K562 (cell line): ENCODE results near the gene SIGLEC9. TPM values are rescaled to one million over a fixed set of nuclear protein-coding genes. Genes with fewer than 3 reads are reported as not detected.
A peak's percentile ranks its signal among the peaks of the same experiment; 100 is the strongest.

Experiments used
- ATAC-seq: fragments of 200-7000 bp; cut with Tn5 transposase; 3 replicates; pipeline ENCODE4 v1.9.1; 2020; ENCODE audit warnings: moderate library complexity
- BruUV-seq: library from RNA; stranded (reverse); fragments of 400-500 nt; replicated peaks from 2 replicates; lab custom pipeline; 2021; lab: Mats Ljungman, UMichigan
- CTCF ChIA-PET: fragments of 300-600 bp; formaldehyde crosslinking; extraction: SDS; loops from one replicate; lab custom pipeline; 2021; ENCODE audit warnings: low intra/inter-chr PET ratio; lab: Yijun Ruan, JAX
- POLR2A ChIA-PET: fragments of 300-600, 350-650 bp; sonication (Branson Sonifier 250); formaldehyde crosslinking; extraction: SDS; loops from one replicate; lab custom pipeline; 2021; ENCODE audit warnings: antibody characterized with exemption, inconsistent platforms; lab: Yijun Ruan, JAX
- DNase-seq, 4 experiments: peaks; one replicate each; pipeline versions ENCODE4 v3.0.0 to v3.0.0-alpha.2; 2011 to 2018; ENCODE audit warnings: low spot score in 3 of 4, mixed read lengths in 3 of 4; ENCODE audit errors: extremely low read depth in 1 of 4
- FAIRE-seq: peaks from 2 replicates; lab custom pipeline; 2011; peaks lifted over from hg19 to GRCh38; lab: Jason Lieb, UNC
- H2AFZ ChIP-seq: 2 replicates; pipeline ENCODE4 v1.6.0; 2011; ENCODE audit warnings: low read depth, low read length, control low read depth, inconsistent platforms
- H3K27ac ChIP-seq: fragments of 200-600 bp; 3 replicates; pipeline ENCODE4 v1.8.0; 2011; ENCODE audit warnings: low read depth, mild to moderate bottlenecking, control low read depth, inconsistent platforms, low read length, moderate library complexity, mixed read lengths; ENCODE audit errors: extremely low read depth
- H3K27me3 ChIP-seq, 2 experiments: fragments of 300-600 bp in 1 of 2; 2 replicates in 1 of 2; 3 replicates in 1 of 2; pipeline versions ENCODE4 v1.6.0 to v1.8.0; 2011; ENCODE audit warnings: inconsistent platforms in 2 of 2, low read length in 2 of 2, mild to moderate bottlenecking in 1 of 2, mixed read lengths in 1 of 2, moderate library complexity in 1 of 2; ENCODE audit not compliant: control insufficient read depth in 2 of 2, insufficient read depth in 2 of 2
- H3K36me3 ChIP-seq: fragments of 300-600 bp; 3 replicates; pipeline ENCODE4 v1.8.0; 2011; ENCODE audit warnings: mild to moderate bottlenecking, low read length, inconsistent platforms; ENCODE audit not compliant: control insufficient read depth, insufficient read depth
- H3K4me1 ChIP-seq, 2 experiments: fragments of 200-600 bp in 1 of 2; replicated peaks in 1 of 2; 2 replicates in 1 of 2; 3 replicates in 1 of 2; pipeline versions ENCODE4 v1.5.1 to v1.8.0; 2011; ENCODE audit warnings: inconsistent platforms in 2 of 2, low read length in 2 of 2, mild to moderate bottlenecking in 1 of 2, mixed read lengths in 1 of 2, moderate library complexity in 1 of 2; ENCODE audit not compliant: control insufficient read depth in 2 of 2, insufficient read depth in 2 of 2
- H3K4me2 ChIP-seq: 2 replicates; pipeline ENCODE4 v1.6.1; 2011; ENCODE audit warnings: low read length, control low read depth, inconsistent platforms, mixed read lengths; ENCODE audit not compliant: insufficient read depth
- H3K4me3 ChIP-seq: fragments of 200-600 bp; sonication (generic), shearing (Covaris generic); 2 replicates; pipeline ENCODE4 v1.5.1; 2016; ENCODE audit warnings: control low read depth, inconsistent platforms
- H3K79me2 ChIP-seq: fragments of 200-600 bp; 3 replicates; pipeline ENCODE4 v1.8.0; 2011; ENCODE audit warnings: low read length, inconsistent platforms; ENCODE audit not compliant: control insufficient read depth, insufficient read depth
- H3K9ac ChIP-seq, 2 experiments: 2 replicates each; pipeline versions ENCODE4 v1.6.0 to v1.6.1; 2011; ENCODE audit warnings: low read depth in 2 of 2, low read length in 2 of 2, control low read depth in 1 of 2, inconsistent platforms in 1 of 2, mild to moderate bottlenecking in 1 of 2, mixed read lengths in 1 of 2; ENCODE audit not compliant: insufficient read depth in 1 of 2
- H3K9me1 ChIP-seq: one replicate; pipeline ENCODE4 v1.6.0; 2011; ENCODE audit warnings: inconsistent platforms, mild to moderate bottlenecking, low read length, moderate library complexity; ENCODE audit not compliant: control insufficient read depth, insufficient read depth
- H3K9me3 ChIP-seq: replicated peaks from 2 replicates; pipeline ENCODE4 v1.5.1; 2011; ENCODE audit warnings: low read depth, low read length, inconsistent platforms; ENCODE audit not compliant: control insufficient read depth, insufficient read depth
- H4K20me1 ChIP-seq: replicated peaks from 2 replicates; pipeline ENCODE4 v1.6.1; 2011; ENCODE audit warnings: low read length, inconsistent platforms, mixed read lengths; ENCODE audit not compliant: control insufficient read depth, insufficient read depth
- BHLHE40 ChIP-seq: IDR thresholded peaks from 2 replicates; pipeline ENCODE4 v1.6.1; 2011; ENCODE audit warnings: low read length, improper control_type of control experiment
- HNRNPH1 ChIP-seq: fragments of 200-400 bp; formaldehyde crosslinking; optimal IDR thresholded peaks from 2 replicates; pipeline ENCODE3; 2017; ENCODE audit warnings: low read depth, mild to moderate bottlenecking, low read length, moderate library complexity
- JUN ChIP-seq, 2 experiments: sonication (generic) in 1 of 2; formaldehyde crosslinking in 1 of 2; IDR thresholded peaks; 2 replicates each; pipeline versions ENCODE4 v1.6.1 to v1.8.0; 2012 to 2022; ENCODE audit warnings: borderline replicate concordance in 2 of 2, mild to moderate bottlenecking in 2 of 2, improper control_type of control experiment in 1 of 2, low read depth in 1 of 2, low read length in 1 of 2, missing genetic modification reagents in 1 of 2
- NCOA1 ChIP-seq: fragments of 450-650 bp; IDR thresholded peaks from 2 replicates; pipeline ENCODE4 v1.6.1; 2016; ENCODE audit warnings: low read depth
- OTX1 ChIP-seq: fragments of 450-650 bp; formaldehyde crosslinking; IDR thresholded peaks from 2 replicates; pipeline ENCODE4 v1.4.0; 2022; ENCODE audit warnings: mild to moderate bottlenecking
- PCBP2 ChIP-seq: fragments of 200-400 bp; formaldehyde crosslinking; IDR thresholded peaks from 2 replicates; pipeline ENCODE4 v1.6.1; 2018; ENCODE audit warnings: low read length, low read depth, mild to moderate bottlenecking, moderate library complexity; ENCODE audit not compliant: poor library complexity, severe bottlenecking
- PTBP1 ChIP-seq: fragments of 200-400 bp; formaldehyde crosslinking; IDR thresholded peaks from 2 replicates; pipeline ENCODE4 v1.6.1; 2017; ENCODE audit warnings: low read depth, low read length
- YY1 ChIP-seq, 3 experiments: IDR thresholded peaks; 2 replicates each; pipeline ENCODE4 v1.6.1; 2011; ENCODE audit warnings: low read length in 2 of 3, mild to moderate bottlenecking in 2 of 3, moderate library complexity in 2 of 3, borderline replicate concordance in 1 of 3, control low read depth in 1 of 3, low read depth in 1 of 3; ENCODE audit not compliant: insufficient read depth in 3 of 3, insufficient replicate concordance in 2 of 3, control insufficient read depth in 1 of 3, insufficient read length in 1 of 3; ENCODE audit errors: extremely low read depth in 1 of 3
- ZKSCAN8 ChIP-seq: fragments of 200-800 bp; sonication (Bioruptor generic); IDR thresholded peaks from 2 replicates; pipeline ENCODE4 v1.6.1; 2016; ENCODE audit warnings: missing genetic modification characterization, missing compliant biosample characterization
- WGBS: fragments of 100-300 bp; shearing (Covaris generic); methylation state at CpG from one replicate; pipeline ENCODE4 v1.1.6; 2016; ENCODE audit warnings: low coverage, mixed read lengths; ENCODE audit not compliant: insufficient coverage; ENCODE audit errors: missing lambda C conversion rate; 5-methylcytosine and 5-hydroxymethylcytosine counted together
- in situ Hi-C: fragments of 300-500 bp; cut with MboI; formaldehyde crosslinking; loops from 4 replicates; pipeline ENCODE4 v1.15.0; 2018; ENCODE audit warnings: inconsistent platforms, mixed read lengths
- intact Hi-C: fragments of 100-400 bp; cut with micrococcal nuclease; formaldehyde crosslinking; loops from 2 replicates; pipeline ENCODE4 v1.14.2; 2022
- polyA plus RNA-seq, 8 experiments: library from polyadenylated mRNA; depleted of rRNA in 4 of 8; stranded (reverse) in 5 of 8; unstranded in 3 of 8; fragments of >200 nt; fragmentation: Nextera tagmentation in 2 of 8; fragmentation: Illumina TruSeq in 1 of 8; extraction: Ambion mirVana in 2 of 8; extraction: Trizol in 1 of 8; gene quantifications; 2 replicates each; pipeline versions ENCODE4 v1.2.1 to v1.2.3, GENCODE V29; 2011 to 2014; ENCODE audit warnings: inconsistent platforms in 1 of 8, missing spikeins in 1 of 8
- total RNA-seq, 7 experiments: library from RNA; depleted of rRNA in 6 of 7; stranded (reverse); fragments of >200 nt in 6 of 7; fragmentation: Illumina TruSeq in 2 of 7; extraction: Trizol in 2 of 7; gene quantifications; 2 replicates each; pipeline versions ENCODE4 v1.2.1 to v1.2.3, GENCODE V29; 2011 to 2021; ENCODE audit warnings: low replicate concordance in 1 of 7
- TF ChIP-seq, protein P1 (sequence below): IDR thresholded peaks from 3 replicates; pipeline ENCODE4 v1.6.1; 2011; ENCODE audit warnings: borderline replicate concordance, mild to moderate bottlenecking; ENCODE audit not compliant: insufficient read length, insufficient read depth
- TF ChIP-seq, protein P2 (sequence below): fragments of 250-450 bp; sonication (Bioruptor Pico); IDR thresholded peaks from 2 replicates; pipeline ENCODE4 v1.9.0; 2021; ENCODE audit warnings: mild to moderate bottlenecking, inconsistent platforms

SIGLEC9 gene
- total and polyA plus RNA-seq, 9 of the 15 experiments (the other 6 are each of a cell fraction or from before 2014, with no cell fraction given), result 0.09 to 0.34 (median 0.22) TPM; not detected in 4

DNA sequence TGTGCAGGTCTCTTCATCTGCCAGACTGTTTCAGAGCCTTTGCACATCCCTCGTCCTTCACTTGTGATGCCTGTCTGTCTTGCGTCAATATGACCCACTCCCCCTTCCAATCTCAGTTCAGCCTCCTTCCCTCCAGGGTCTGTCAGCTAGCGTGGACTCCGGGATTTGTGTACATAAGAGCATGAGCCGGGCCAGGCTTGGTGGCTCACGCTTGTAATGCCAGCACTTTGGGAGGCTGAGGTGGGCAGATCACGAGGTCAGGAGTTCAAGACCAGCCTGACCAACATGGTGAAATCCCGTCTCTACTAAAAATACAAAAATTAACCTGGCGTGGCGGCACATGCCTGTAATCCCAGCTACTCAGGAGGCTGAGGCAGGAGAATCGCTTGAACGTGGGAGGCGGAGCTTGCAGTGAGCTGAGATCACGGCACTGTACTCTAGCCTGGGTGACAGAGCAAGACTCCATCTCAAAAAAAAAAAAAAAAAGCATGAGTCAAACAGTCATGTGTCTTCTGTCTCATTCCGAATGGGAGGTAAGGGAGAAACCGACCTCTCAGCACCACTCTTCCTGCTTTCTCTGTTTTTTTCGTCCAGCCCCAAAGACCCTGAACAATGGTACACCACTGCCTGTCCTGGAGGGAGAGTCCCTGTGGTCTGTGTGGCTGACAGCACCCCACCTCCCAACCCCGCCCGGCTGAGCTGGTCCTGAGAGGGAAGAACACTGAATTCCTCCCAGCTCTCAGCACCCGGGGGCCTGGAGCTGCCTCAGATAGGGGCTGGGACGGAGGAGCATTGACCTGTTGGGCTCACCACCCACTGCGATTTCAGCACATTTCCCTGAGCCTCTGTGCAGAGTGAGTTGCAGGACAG, 2.4 kb upstream of the SIGLEC9 start:
- 15% methylated on average over 21 of the region's 22 CpGs for WGBS
- FAIRE-seq, result no peak
- peak overlapping the region; percentile 58 for H3K4me2 ChIP-seq
- H3K79me2 ChIP-seq, result no peaks in the 10 kb centered on the region
- no TSS peak for BruUV-seq
- in situ Hi-C loops, result no loop called here
- H3K4me3 ChIP-seq, result no peak overlapping the region
- ChIA-PET CTCF (no interaction called here), POLR2A (interaction anchor here (0.6 to 1.0 kb wide), 3 partner anchors 9 to 46 kb away, joined by 3 read pairs; no protein-coding TSS in a partner anchor)
- H3K27me3 ChIP-seq, result peaks cover 5 to 37% of the 10 kb centered on the region in 2 experiments; a peak in 3 of 5 replicates
- peak overlapping the region in 1 of 2 experiments; percentile 69; a peak in 3 of 4 replicates for H3K9ac ChIP-seq
- DNase-seq, result peak in 1 of 4 experiments; percentile 18
- H3K4me1 ChIP-seq, result peaks cover 19 to 25% of the 10 kb centered on the region in 2 experiments
- no peaks in the 10 kb centered on the region for H3K9me1 ChIP-seq
- intact Hi-C loops, result no loop called here
- no peak overlapping the region; the same call in 2 of the 3 replicates for H3K27ac ChIP-seq
- H3K36me3 ChIP-seq, result no peaks in the 10 kb centered on the region
- no peaks in the 10 kb centered on the region for H3K9me3 ChIP-seq
- H4K20me1 ChIP-seq, result no peaks in the 10 kb centered on the region
- H2AFZ ChIP-seq, result peak overlapping the region; percentile 67; the same call in 1 of the 2 replicates
- ATAC-seq, result peak; percentile 61
- TF ChIP-seq HNRNPH1 (no peak), ZKSCAN8 (CRISPR knock-in tag) (no peak), PCBP2 (no peak), JUN (IDR thresholded peaks at IDR 0.05; ENCODE audit: borderline replicate concordance, low read depth, low read length) (no peak), JUN (CRISPR knock-in tag; IDR thresholded peaks at IDR 0.05; ENCODE audit: borderline replicate concordance) (no peak), PTBP1 (no peak), BHLHE40 (peak; percentile 66), NCOA1 (no peak), YY1 (IDR thresholded peaks at IDR 0.05; ENCODE audit: borderline replicate concordance in 1 of 3, control insufficient read depth in 1 of 3, extremely low read depth in 1 of 3, insufficient read depth in 3 of 3, insufficient read length in 1 of 3, insufficient replicate concordance in 2 of 3, low read depth in 1 of 3, low read length in 2 of 3) (no peak), OTX1 (CRISPR knock-in tag) (no peak)
- TF ChIP-seq, protein P1, sequence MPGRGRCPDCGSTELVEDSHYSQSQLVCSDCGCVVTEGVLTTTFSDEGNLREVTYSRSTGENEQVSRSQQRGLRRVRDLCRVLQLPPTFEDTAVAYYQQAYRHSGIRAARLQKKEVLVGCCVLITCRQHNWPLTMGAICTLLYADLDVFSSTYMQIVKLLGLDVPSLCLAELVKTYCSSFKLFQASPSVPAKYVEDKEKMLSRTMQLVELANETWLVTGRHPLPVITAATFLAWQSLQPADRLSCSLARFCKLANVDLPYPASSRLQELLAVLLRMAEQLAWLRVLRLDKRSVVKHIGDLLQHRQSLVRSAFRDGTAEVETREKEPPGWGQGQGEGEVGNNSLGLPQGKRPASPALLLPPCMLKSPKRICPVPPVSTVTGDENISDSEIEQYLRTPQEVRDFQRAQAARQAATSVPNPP, result no peak
- TF ChIP-seq, protein P2, sequence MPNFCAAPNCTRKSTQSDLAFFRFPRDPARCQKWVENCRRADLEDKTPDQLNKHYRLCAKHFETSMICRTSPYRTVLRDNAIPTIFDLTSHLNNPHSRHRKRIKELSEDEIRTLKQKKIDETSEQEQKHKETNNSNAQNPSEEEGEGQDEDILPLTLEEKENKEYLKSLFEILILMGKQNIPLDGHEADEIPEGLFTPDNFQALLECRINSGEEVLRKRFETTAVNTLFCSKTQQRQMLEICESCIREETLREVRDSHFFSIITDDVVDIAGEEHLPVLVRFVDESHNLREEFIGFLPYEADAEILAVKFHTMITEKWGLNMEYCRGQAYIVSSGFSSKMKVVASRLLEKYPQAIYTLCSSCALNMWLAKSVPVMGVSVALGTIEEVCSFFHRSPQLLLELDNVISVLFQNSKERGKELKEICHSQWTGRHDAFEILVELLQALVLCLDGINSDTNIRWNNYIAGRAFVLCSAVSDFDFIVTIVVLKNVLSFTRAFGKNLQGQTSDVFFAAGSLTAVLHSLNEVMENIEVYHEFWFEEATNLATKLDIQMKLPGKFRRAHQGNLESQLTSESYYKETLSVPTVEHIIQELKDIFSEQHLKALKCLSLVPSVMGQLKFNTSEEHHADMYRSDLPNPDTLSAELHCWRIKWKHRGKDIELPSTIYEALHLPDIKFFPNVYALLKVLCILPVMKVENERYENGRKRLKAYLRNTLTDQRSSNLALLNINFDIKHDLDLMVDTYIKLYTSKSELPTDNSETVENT (CRISPR knock-in tag), result no peak
